B cell (primary cell): ENCODE results near the gene PISD. TPM values are rescaled to one million over a fixed set of nuclear protein-coding genes. Genes with fewer than 3 reads are reported as not detected.

Experiments used
- ATAC-seq: fragments of 200-7000 bp; cut with Tn5 transposase; one replicate; pipeline ENCODE4 v1.10.0; 2021; ENCODE audit warnings: low read depth, mild to moderate bottlenecking, moderate number of reproducible peaks, moderate library complexity
- CTCF ChIA-PET: fragments of 350-600 bp; sonication (Branson Sonifier 250); formaldehyde crosslinking; loops from one replicate; lab custom pipeline; 2021; ENCODE audit warnings: antibody characterized with exemption, inconsistent platforms; lab: Charles Lee
- POLR2A ChIA-PET: fragments of 350-600 bp; sonication (Branson Sonifier 250); formaldehyde crosslinking; loops from one replicate; lab custom pipeline; 2021; ENCODE audit warnings: antibody characterized with exemption; lab: Charles Lee
- DNase-seq: peaks from one replicate; pipeline ENCODE4 v3.0.0; 2013
- H2AFZ ChIP-seq: 2 replicates; pipeline ENCODE4 v1.6.1; 2012; ENCODE audit warnings: mild to moderate bottlenecking, low read depth, low read length; ENCODE audit not compliant: insufficient read depth, poor library complexity, severe bottlenecking
- H3K27ac ChIP-seq, 2 donors: 1 replicate in 1 of 2; 2 replicates in 1 of 2; pipeline ENCODE4 v1.5.1; 2012 to 2013; ENCODE audit warnings: low read length in 2 of 2, mild to moderate bottlenecking in 2 of 2, moderate library complexity in 1 of 2
- H3K27me3 ChIP-seq, 4 experiments: fragments of 200-600 bp in 1 of 4; sonication (generic) in 1 of 4; replicated peaks in 1 of 4; 1 replicate in 2 of 4; 2 replicates in 2 of 4; pipeline versions ENCODE4 v1.6.1 to v1.7.0; 2013 to 2016; ENCODE audit warnings: low read length in 3 of 4, mild to moderate bottlenecking in 2 of 4, mixed read lengths in 1 of 4, moderate library complexity in 1 of 4; ENCODE audit not compliant: insufficient read depth in 4 of 4, control insufficient read depth in 3 of 4; ENCODE audit errors: control extremely low read depth in 1 of 4
- H3K36me3 ChIP-seq, 2 experiments: replicated peaks in 1 of 2; 1 replicate in 1 of 2; 2 replicates in 1 of 2; pipeline versions ENCODE4 v1.6.1 to v1.7.1; 2013; ENCODE audit warnings: low read length in 1 of 2; ENCODE audit not compliant: insufficient read depth in 2 of 2, control insufficient read depth in 1 of 2; ENCODE audit errors: control extremely low read depth in 1 of 2, extremely low read depth in 1 of 2
- H3K4me1 ChIP-seq, 2 donors: fragments of 200-600 bp in 1 of 2; sonication (generic) in 1 of 2; 1 replicate in 1 of 2; 2 replicates in 1 of 2; pipeline versions ENCODE4 v1.5.1 to v1.6.1; 2013 to 2017; ENCODE audit warnings: low read length in 2 of 2; ENCODE audit not compliant: control insufficient read depth in 2 of 2, insufficient read depth in 2 of 2
- H3K4me2 ChIP-seq: replicated peaks from 2 replicates; pipeline ENCODE3; 2012; ENCODE audit warnings: mild to moderate bottlenecking, low read depth, low read length; ENCODE audit not compliant: poor library complexity, severe bottlenecking
- H3K4me3 ChIP-seq, 5 experiments: fragments of 200-600 bp in 1 of 5; sonication (generic) in 1 of 5; 1 replicate in 3 of 5; 2 replicates in 2 of 5; pipeline versions ENCODE4 v1.5.1 to v1.7.0; 2011 to 2016; ENCODE audit warnings: low read length in 4 of 5, mild to moderate bottlenecking in 4 of 5, low read depth in 2 of 5, control low read depth in 1 of 5, moderate library complexity in 1 of 5; ENCODE audit not compliant: insufficient read depth in 1 of 5; ENCODE audit errors: control extremely low read depth in 1 of 5, extremely low read depth in 1 of 5
- H3K79me2 ChIP-seq: fragments of 200-600 bp; sonication (generic); one replicate; pipeline ENCODE4 v1.6.0; 2016; ENCODE audit warnings: low read length; ENCODE audit not compliant: control insufficient read depth, insufficient read depth
- H3K9ac ChIP-seq: fragments of 200-600 bp; sonication (generic); 2 replicates; pipeline ENCODE4 v1.6.1; 2017; ENCODE audit warnings: mild to moderate bottlenecking, low read length, moderate library complexity
- H3K9me3 ChIP-seq, 3 donors: one replicate each; pipeline versions ENCODE4 v1.6.1 to v1.7.1; 2013; ENCODE audit warnings: low read length in 2 of 3; ENCODE audit not compliant: control insufficient read depth in 2 of 3, insufficient read depth in 1 of 3; ENCODE audit errors: control extremely low read depth in 1 of 3
- H4K20me1 ChIP-seq: 2 replicates; pipeline ENCODE4 v1.6.0; 2012; ENCODE audit warnings: mild to moderate bottlenecking, low read length; ENCODE audit not compliant: insufficient read depth, control insufficient read depth, poor library complexity, severe bottlenecking
- H3K27ac Mint-ChIP-seq: one replicate; pipeline ENCODE4 v1.8.0; 2021; ENCODE audit warnings: mixed read lengths
- H3K27me3 Mint-ChIP-seq: one replicate; pipeline ENCODE4 v1.8.0; 2021; ENCODE audit warnings: mixed read lengths
- H3K4me1 Mint-ChIP-seq: one replicate; pipeline ENCODE4 v1.8.0; 2021; ENCODE audit warnings: mixed read lengths
- H3K4me3 Mint-ChIP-seq: one replicate; pipeline ENCODE4 v1.8.0; 2021; ENCODE audit warnings: mixed read lengths
- H3K9me3 Mint-ChIP-seq: one replicate; pipeline ENCODE4 v1.8.0; 2022; ENCODE audit warnings: mixed read lengths; ENCODE audit not compliant: insufficient read depth
- EZH2 ChIP-seq: IDR thresholded peaks from 2 replicates; pipeline ENCODE4 v1.6.1; 2012; ENCODE audit warnings: borderline replicate concordance, low read depth, mild to moderate bottlenecking, moderate library complexity, low read length; ENCODE audit not compliant: insufficient read depth, poor library complexity, severe bottlenecking
- WGBS: methylation state at CpG from one replicate; pipeline ENCODE4 v1.1.5; 2013; ENCODE audit warnings: missing lambda C conversion rate; ENCODE audit not compliant: insufficient coverage; 5-methylcytosine and 5-hydroxymethylcytosine counted together
- intact Hi-C: fragments of 100-400 bp; cut with micrococcal nuclease; formaldehyde crosslinking; loops from one replicate; pipeline ENCODE4 v1.10.0; 2022
- polyA plus RNA-seq: library from polyadenylated mRNA; depleted of rRNA; stranded (reverse); fragments of >200 nt; gene quantifications from 2 replicates; pipeline ENCODE4 v1.2.3, GENCODE V29; 2012
- total RNA-seq, 2 donors: library from RNA; stranded (reverse); fragments of 120-200 nt in 1 of 2; gene quantifications; 1 replicate in 1 of 2; 2 replicates in 1 of 2; pipeline versions ENCODE4 v1.2.3 to v1.2.4, GENCODE V29; 2013 to 2022
- TF ChIP-seq, protein P1 (sequence below): fragments of 200-600 bp; IDR thresholded peaks from one replicate; pipeline ENCODE4 v1.8.0; 2022; ENCODE audit warnings: antibody characterized with exemption, mild to moderate bottlenecking

PISD gene
- total and polyA plus RNA-seq, 2 donors (not counting 1 experiment from before 2014, with no cell fraction given), result 35.6 to 52.5 TPM

DNA sequence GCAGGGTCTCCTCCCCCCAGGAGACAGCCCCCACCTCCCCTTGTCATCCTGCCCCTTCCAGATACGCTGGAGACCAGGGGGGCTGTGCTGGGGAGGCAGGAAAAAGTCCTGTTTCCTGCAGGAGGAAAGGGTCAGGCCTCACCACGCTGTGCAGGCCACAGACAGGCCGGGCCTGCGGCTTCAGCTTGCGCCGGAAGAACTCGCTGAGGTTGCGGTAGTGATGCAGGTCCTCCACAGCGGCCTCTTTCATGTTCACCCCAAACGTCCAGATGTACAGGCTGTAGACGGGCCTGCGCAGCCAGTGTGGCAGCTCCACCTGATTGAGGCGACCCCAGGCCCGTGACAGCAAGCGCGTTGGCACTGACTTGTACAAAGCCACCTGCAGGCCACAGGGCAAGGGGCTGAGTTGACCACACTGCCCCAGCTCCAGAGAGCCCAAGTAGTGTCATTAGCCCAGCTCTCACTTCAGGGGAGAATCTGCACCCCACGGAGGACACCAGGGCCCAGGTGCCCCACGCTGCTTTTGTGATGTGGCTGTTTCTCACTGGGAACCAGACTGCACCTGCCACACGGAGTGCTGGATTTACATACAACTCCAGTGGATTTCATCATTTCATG lies 40.4 kb downstream of the PISD start:
- Histone ChIP-seq H3K27me3 (no peaks in the 10 kb centered on the region), H3K27ac (no peak overlapping the region), H3K36me3 (peaks cover 0 to 53% of the 10 kb centered on the region in 2 experiments), H3K79me2 (peaks cover 38% of the 10 kb centered on the region), H3K4me2 (no peak overlapping the region), H3K4me1 (peaks cover 2 to 9% of the 10 kb centered on the region in 2 donors), H3K9me3 (no peaks in the 10 kb centered on the region), H3K9ac (no peak overlapping the region), H3K4me3 (no peak overlapping the region), H2AFZ (no peak overlapping the region), H4K20me1 (peaks cover 44% of the 10 kb centered on the region)
- 75% methylated on average over 19 of the region's 19 CpGs for WGBS
- Mint-ChIP-seq H3K27ac (no peak overlapping the region), H3K9me3 (no peaks in the 10 kb centered on the region), H3K27me3 (no peaks in the 10 kb centered on the region), H3K4me1 (peaks cover 11% of the 10 kb centered on the region), H3K4me3 (no peak overlapping the region)
- intact Hi-C loops, result no loop called here
- DNase-seq, result no peak
- POLR2A ChIA-PET, result no interaction called here
- CTCF ChIA-PET, result interaction anchor here (1.9 kb wide), 1 partner anchor 11 kb away, joined by 4 read pairs; no protein-coding TSS in a partner anchor
- TF ChIP-seq EZH2, result no peak
- TF ChIP-seq, protein P1, sequence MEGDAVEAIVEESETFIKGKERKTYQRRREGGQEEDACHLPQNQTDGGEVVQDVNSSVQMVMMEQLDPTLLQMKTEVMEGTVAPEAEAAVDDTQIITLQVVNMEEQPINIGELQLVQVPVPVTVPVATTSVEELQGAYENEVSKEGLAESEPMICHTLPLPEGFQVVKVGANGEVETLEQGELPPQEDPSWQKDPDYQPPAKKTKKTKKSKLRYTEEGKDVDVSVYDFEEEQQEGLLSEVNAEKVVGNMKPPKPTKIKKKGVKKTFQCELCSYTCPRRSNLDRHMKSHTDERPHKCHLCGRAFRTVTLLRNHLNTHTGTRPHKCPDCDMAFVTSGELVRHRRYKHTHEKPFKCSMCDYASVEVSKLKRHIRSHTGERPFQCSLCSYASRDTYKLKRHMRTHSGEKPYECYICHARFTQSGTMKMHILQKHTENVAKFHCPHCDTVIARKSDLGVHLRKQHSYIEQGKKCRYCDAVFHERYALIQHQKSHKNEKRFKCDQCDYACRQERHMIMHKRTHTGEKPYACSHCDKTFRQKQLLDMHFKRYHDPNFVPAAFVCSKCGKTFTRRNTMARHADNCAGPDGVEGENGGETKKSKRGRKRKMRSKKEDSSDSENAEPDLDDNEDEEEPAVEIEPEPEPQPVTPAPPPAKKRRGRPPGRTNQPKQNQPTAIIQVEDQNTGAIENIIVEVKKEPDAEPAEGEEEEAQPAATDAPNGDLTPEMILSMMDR, result no peak
- ATAC-seq, result no peak

DNA sequence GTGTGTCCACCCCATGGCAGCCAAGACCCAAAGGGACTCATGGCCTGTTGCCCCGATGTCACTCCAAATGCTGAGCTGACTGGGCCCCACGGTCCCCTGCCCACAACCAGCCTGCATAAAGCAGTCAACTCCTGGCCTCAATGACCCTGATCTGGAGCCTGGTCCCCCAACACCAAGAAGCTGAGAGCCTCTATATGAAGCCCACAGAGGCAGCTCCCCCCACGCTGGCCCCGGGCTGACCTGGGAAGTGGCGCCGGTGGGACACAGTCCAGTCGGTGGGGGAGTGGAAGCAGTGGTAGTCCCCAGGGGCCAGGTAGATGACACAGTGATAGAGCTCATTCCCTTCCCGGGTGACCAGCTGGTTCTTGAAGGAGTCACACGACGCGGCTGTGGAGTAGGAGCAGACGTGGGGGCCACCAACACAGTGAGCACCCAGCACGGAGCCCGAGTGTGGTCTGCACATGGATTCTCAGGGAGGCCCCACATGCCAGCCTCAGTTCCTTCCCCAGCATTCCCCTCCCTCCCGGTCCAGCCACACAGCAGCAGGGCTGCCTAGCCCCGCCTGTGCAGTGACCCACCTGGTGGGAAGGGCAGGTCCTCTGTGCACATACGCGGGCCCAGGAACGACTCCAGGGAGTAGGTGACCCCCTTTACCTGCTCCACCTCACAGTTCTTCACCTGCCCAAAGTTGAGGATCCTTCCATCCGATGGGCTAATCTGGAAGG lies 41.1 kb downstream of the PISD start:
- Mint-ChIP-seq H3K9me3 (no peaks in the 10 kb centered on the region), H3K27ac (no peak overlapping the region), H3K27me3 (no peaks in the 10 kb centered on the region), H3K4me1 (peaks cover 16% of the 10 kb centered on the region), H3K4me3 (no peak overlapping the region)
- WGBS, result 94% methylated on average over 15 of the region's 20 CpGs
- ATAC-seq (no peak), DNase-seq (no peak)
- Histone ChIP-seq H4K20me1 (peaks cover 37% of the 10 kb centered on the region), H3K9me3 (no peaks in the 10 kb centered on the region), H3K27me3 (no peaks in the 10 kb centered on the region), H3K27ac (no peak overlapping the region), H3K36me3 (peaks cover 0 to 52% of the 10 kb centered on the region in 2 experiments), H3K4me3 (no peak overlapping the region), H2AFZ (no peak overlapping the region), H3K4me1 (peaks cover 9 to 11% of the 10 kb centered on the region in 2 donors), H3K9ac (no peak overlapping the region), H3K4me2 (no peak overlapping the region), H3K79me2 (peaks cover 31% of the 10 kb centered on the region)
- TF ChIP-seq, protein P1, result no peak
- TF ChIP-seq EZH2, result no peak
- ChIA-PET POLR2A (no interaction called here), CTCF (interaction anchor here (1.4 kb wide), 1 partner anchor 64 kb away, joined by 3 read pairs; no protein-coding TSS in a partner anchor)
- intact Hi-C loops, result no loop called here
